Peyer's patch (tissue), 4 donors: ENCODE data around the gene SLC33A1.

Source experiments
- CTCF ChIP-seq, 6 experiments: fragments of 450-650 bp in 4 of 6; fragments of 200-600 bp in 2 of 6; sonication (generic) in 1 of 6; IDR thresholded peaks; one replicate each; pipeline ENCODE4 v1.5.1; 2017 to 2019; ENCODE audit warnings: antibody characterized with exemption in 6 of 6, mild to moderate bottlenecking in 3 of 6, moderate library complexity in 1 of 6
- POLR2A ChIP-seq, 2 donors: fragments of 450-650 bp; IDR thresholded peaks; one replicate each; pipeline ENCODE4 v1.5.1; 2017; ENCODE audit warnings: antibody characterized with exemption in 2 of 2, mild to moderate bottlenecking in 2 of 2, moderate library complexity in 2 of 2

- no peak for TF ChIP-seq CTCF (IDR thresholded peaks at IDR 0.05)
- TF ChIP-seq POLR2A (IDR thresholded peaks at IDR 0.05), result no peak
These were observed 1.9 kb downstream of the SLC33A1 start for GRCh38 chr3:155852341-155852740.
